DMS 273 (cell line): ENCODE data around the gene GPR158.

Source experiments
- DNase-seq: peaks from one replicate; lab custom pipeline; 2025; ENCODE audit not compliant: unreplicated experiment; lab: John Stamatoyannopoulos, UW

The GPR158 gene

GRCh38 chr10:25565570-25565969 is 390.8 kb downstream of the GPR158 start:
- no peak for DNase-seq

- no peak for DNase-seq
Observed at GRCh38 chr10:25573316-25573715, 398.5 kb downstream of the GPR158 start.

- no peak for DNase-seq
Observed at GRCh38 chr10:25575343-25575742, 400.5 kb downstream of the GPR158 start.

GRCh38 chr10:25578061-25578460 is 403.3 kb downstream of the GPR158 start:
- no peak for DNase-seq

- no peak for DNase-seq
Observed at GRCh38 chr10:25582961-25583360, 408.2 kb downstream of the GPR158 start.

GRCh38 chr10:25600651-25601050 is 425.9 kb downstream of the GPR158 start:
- no peak for DNase-seq

- no peak for DNase-seq
Observed at GRCh38 chr10:25604591-25604990, 429.8 kb downstream of the GPR158 start.

- no peak for DNase-seq
Observed at GRCh38 chr10:25614652-25615051, 439.9 kb downstream of the GPR158 start.

- no peak for DNase-seq
Observed at GRCh38 chr10:25615926-25616325, 441.1 kb downstream of the GPR158 start.

- no peak for DNase-seq
Observed at GRCh38 chr10:25616903-25617592, 442.2 kb downstream of the GPR158 start.

GRCh38 chr10:25627606-25628005 is 452.8 kb downstream of the GPR158 start:
- DNase-seq: no peak

GRCh38 chr10:25629333-25629732 is 454.5 kb downstream of the GPR158 start:
- no peak for DNase-seq

GRCh38 chr10:25631471-25631870 is 456.7 kb downstream of the GPR158 start:
- no peak for DNase-seq

- no peak for DNase-seq
Observed at GRCh38 chr10:25632802-25633201, 458.0 kb downstream of the GPR158 start.

GRCh38 chr10:25633542-25633941 is 458.7 kb downstream of the GPR158 start:
- DNase-seq: no peak

GRCh38 chr10:25639646-25640045 is 464.8 kb downstream of the GPR158 start:
- DNase-seq: no peak

GRCh38 chr10:25641595-25641994 is 466.8 kb downstream of the GPR158 start:
- DNase-seq: no peak

GRCh38 chr10:25642721-25643120 is 467.9 kb downstream of the GPR158 start:
- DNase-seq: no peak

GRCh38 chr10:25646371-25646770 is 471.6 kb downstream of the GPR158 start:
- no peak for DNase-seq

GRCh38 chr10:25651534-25651933 is 476.7 kb downstream of the GPR158 start:
- no peak for DNase-seq
